ENCODE measurements around the gene SESN3.

DNA sequence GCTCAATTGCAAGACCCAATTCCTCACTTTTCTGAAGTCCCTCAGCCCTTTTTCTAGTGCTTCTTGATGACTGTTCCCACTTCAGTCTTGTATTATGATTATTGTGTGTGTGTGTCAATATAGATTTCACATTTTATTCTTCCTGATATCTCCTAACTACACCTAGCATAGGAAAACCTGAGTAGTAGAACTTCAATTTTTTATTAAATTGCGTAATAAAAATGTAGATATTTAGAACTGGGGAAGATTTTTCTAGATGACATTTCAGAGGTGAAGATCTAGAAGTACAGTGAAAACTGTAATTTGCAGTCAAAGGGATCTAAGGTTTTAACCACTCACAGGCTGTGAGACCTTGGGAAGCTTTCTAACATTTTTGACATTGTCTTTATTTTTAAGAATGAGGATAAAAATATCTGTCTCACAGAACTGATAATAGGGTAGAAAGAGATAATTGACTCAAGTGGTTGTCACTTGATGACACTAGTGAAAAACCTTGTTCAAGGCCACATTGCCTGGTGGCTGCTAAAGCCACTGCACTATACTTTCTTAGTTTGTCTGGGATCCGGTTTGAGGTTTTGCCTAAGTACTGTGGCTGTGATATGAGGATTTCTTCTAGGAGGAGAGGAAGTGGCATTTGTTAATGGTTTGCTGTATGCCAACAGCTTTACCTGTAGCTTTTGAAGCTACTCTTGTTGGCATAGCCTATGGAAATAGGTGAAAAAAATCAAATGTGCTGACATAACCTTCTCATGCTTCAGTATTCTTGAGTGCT, 32.2 kb upstream of the SESN3 start:
- TF ChIP-seq, protein P1, sequence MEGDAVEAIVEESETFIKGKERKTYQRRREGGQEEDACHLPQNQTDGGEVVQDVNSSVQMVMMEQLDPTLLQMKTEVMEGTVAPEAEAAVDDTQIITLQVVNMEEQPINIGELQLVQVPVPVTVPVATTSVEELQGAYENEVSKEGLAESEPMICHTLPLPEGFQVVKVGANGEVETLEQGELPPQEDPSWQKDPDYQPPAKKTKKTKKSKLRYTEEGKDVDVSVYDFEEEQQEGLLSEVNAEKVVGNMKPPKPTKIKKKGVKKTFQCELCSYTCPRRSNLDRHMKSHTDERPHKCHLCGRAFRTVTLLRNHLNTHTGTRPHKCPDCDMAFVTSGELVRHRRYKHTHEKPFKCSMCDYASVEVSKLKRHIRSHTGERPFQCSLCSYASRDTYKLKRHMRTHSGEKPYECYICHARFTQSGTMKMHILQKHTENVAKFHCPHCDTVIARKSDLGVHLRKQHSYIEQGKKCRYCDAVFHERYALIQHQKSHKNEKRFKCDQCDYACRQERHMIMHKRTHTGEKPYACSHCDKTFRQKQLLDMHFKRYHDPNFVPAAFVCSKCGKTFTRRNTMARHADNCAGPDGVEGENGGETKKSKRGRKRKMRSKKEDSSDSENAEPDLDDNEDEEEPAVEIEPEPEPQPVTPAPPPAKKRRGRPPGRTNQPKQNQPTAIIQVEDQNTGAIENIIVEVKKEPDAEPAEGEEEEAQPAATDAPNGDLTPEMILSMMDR (IDR thresholded peaks at IDR 0.05; ENCODE audit: borderline replicate concordance, extremely low read depth, low read length, poor library complexity, severe bottlenecking), result no peak
- TF ChIP-seq EZH2 (IDR thresholded peaks at IDR 0.05; ENCODE audit: borderline replicate concordance, low read depth, low read length, severe bottlenecking), result no peak
